NOMO-1 treated with DMSO at 0.1 percent for 48 hours (cell line): ENCODE results near the gene IGDCC3.

ENCODE experiments used
- DNase-seq: peaks from one replicate; lab custom pipeline; 2025; ENCODE audit not compliant: unreplicated experiment; lab: John Stamatoyannopoulos, UW

The IGDCC3 gene

DNA sequence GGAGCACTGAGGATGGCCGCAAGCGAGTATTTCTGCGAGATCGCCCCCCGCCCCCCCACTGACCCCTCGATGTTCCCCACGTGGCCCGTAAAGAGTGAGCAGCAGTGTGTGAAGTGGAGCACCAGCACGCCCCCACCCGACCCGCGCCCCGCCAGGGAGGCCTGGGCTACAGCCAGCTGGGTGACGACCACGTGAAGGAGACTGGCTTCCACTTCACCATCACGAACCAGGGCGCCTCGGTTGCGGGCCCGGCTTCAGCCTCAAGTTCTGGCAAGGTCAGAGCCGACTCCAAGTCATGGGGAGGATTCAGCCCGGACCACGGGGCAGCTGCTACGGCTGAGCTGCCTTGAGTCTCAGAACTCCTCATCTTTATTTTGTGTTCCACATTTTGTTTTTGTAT, 75.7 kb downstream of the IGDCC3 start:
- no peak for DNase-seq

DNA sequence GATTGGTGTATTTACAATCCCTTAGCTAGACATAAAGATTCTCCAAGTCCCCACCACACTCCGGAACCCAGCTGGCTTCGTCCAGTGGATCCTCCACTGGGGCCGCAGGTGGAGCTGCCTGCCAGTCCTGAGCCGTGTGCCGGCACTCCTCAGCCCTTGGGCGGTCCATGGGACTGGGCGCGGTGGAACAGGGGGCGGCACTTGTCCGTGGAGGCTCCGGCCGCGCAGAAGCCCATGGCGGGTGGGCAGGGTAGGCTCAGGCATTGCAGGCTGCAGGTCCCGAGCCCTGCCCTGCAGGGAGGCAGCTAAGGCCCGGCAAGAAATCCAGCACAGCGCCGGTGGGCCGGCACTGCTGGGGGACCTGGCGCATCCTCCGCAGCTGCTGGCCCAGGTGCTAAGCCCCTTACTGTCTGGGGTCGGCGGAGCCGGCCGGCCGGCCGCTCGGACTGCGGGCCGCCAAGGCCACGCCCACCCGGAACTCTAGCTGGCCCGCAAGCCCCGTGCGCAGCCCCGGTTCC, 76.8 kb downstream of the IGDCC3 start:
- no peak for DNase-seq

DNA sequence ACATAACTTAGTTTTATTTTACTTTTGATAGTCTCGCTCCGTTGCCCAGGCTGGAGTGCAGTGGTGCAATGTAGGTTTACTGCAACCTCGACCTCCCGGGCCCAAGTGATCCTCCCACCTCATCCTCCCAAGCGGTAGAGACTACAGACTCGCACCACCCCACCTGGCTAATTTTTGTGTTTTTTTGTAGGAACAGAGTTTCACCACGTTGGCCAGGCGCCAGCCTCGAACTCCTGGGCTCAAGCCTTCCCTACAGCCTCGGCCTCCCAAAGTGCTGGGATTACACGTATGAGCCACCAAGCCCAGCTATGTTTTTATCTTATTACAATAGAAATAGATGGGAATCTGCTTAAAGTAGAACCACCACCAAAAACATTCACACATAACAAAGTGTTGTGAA, 79.1 kb downstream of the IGDCC3 start:
- DNase-seq, result no peak

GRCh38 chr15:65292938-65293518, 84.8 kb downstream of the IGDCC3 start:
- peak; percentile 52 for DNase-seq

DNA sequence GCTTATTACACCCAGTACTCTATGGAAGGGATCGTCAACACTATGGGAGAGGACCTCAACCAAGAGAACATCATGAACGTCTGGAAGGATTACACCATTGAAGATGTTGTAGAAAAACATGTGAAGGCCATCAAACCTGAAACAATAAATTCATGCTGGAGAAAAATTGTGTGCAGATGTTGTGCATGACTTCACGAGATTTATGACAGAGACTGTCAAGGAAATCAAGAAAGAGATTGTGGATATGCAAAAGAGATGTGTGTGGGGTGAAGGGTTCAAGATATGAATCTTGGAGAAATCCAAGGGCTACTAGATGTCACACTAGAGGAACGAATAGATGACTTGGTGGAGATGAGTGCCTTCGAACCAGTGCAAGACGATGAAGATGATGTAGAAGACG, 87.6 kb downstream of the IGDCC3 start:
- DNase-seq, result no peak

DNA sequence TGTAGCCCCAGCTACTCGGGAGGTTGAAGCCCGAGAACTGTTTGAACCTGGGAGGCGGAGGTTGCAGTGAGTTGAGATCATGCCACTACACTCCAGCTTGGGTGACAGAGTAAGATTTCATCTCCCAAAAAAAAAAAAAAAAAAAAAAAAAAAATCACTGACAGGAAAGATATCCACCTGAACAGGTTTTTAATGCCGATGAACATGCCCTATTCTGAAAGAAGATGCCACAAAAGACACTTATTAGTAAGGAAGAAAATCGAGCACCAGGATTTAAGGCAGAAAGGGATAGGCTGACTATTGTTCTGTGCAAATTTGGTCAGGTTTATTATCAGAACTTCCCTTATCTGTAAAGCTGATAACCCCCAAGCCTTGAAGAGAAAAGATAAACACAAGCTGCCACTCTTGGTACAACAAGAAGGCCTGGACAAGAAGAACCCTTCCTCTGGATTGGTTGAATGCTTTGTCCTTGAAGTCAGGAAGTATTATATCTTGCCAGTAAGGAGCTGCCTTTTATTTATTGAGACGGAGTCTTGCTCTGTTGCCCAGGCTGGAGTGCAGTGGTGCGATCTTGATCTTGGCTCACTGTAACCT, 88.4 kb downstream of the IGDCC3 start:
- no peak for DNase-seq

DNA sequence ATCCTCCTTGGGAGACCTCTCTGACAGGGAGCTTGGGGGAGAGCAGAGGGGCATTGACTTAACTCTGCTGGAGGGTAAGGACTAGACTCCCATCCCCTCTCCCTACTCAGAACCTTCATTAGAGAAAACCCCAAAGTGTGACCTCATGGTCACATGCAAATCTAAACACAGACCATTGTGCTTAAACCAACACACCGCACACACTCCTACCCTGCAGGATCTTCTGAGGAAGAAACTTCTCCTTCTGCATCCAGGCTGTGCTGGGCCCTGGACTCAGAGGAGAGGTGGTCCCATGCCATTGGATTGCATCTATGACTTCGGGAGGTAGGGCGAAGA, 90.3 kb downstream of the IGDCC3 start:
- no peak for DNase-seq

GRCh38 chr15:65286704-65287519, 90.9 kb downstream of the IGDCC3 start, which contains the start of gene PARP16:
Gene PARP16, minus strand, starts transcription at chr15:65286883. Its CDS starts 457 bp downstream, at chr15:65286426.
- DNase-seq, result peak; percentile 92

GRCh38 chr15:65286069-65286703, 91.6 kb downstream of the IGDCC3 start:
- DNase-seq, result no peak

- no peak for DNase-seq
Observed at GRCh38 chr15:65285291-65286068, 92.3 kb downstream of the IGDCC3 start.

DNA sequence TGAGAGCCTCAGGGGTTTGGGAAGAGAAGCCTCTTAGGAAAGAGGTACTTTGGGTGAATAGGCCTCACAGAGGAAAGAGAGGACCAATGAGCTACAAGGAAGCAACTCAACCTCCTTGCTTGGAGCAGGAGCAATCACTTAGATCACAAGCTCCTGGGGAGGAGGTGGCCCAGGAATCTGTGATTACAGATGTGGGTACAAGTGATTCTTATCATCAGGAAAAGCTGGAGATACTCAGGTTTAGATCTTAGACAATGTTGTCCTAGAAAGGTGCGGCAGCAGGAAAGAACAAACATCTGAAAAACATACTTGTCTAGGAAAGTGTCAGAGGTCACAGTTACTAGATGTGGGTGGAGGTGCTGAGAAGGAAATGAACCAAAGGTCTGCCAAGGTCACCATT, 99.3 kb downstream of the IGDCC3 start:
- no peak for DNase-seq
